SK-N-DZ (cell line): ENCODE results near the gene PAQR9. TPM values are rescaled to one million over a fixed set of nuclear protein-coding genes. Genes with fewer than 3 reads are reported as not detected.
A peak's percentile ranks its signal among the peaks of the same experiment; 100 is the strongest.
"Not testable (repeated sequence)": the region's sequence is repeated elsewhere in the genome, so short reads cannot be mapped to it uniquely, and the experiment has no call there.

Source experiments
- DNase-seq: peaks from one replicate; pipeline ENCODE4 v3.0.0-alpha.2; 2015; ENCODE audit warnings: low spot score
- polyA plus RNA-seq, 2 experiments: library from polyadenylated mRNA; depleted of rRNA; stranded (reverse); fragments of >200 nt; gene quantifications; 2 replicates each; pipeline ENCODE4 v1.2.3, GENCODE V29; 2014

Gene PAQR9, protein sequence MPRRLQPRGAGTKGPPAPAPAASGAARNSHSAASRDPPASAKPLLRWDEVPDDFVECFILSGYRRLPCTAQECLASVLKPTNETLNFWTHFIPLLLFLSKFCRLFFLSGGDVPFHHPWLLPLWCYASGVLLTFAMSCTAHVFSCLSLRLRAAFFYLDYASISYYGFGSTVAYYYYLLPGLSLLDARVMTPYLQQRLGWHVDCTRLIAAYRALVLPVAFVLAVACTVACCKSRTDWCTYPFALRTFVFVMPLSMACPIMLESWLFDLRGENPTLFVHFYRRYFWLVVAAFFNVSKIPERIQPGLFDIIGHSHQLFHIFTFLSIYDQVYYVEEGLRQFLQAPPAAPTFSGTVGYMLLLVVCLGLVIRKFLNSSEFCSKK
- not detected in 2 replicates for polyA plus RNA-seq (2014; cell fraction: cytosol; rRNA removed)
- polyA plus RNA-seq (2014; cell fraction: nucleus; rRNA removed) = 0.24 TPM in 1 of 2 replicates, not detected in the other

DNA sequence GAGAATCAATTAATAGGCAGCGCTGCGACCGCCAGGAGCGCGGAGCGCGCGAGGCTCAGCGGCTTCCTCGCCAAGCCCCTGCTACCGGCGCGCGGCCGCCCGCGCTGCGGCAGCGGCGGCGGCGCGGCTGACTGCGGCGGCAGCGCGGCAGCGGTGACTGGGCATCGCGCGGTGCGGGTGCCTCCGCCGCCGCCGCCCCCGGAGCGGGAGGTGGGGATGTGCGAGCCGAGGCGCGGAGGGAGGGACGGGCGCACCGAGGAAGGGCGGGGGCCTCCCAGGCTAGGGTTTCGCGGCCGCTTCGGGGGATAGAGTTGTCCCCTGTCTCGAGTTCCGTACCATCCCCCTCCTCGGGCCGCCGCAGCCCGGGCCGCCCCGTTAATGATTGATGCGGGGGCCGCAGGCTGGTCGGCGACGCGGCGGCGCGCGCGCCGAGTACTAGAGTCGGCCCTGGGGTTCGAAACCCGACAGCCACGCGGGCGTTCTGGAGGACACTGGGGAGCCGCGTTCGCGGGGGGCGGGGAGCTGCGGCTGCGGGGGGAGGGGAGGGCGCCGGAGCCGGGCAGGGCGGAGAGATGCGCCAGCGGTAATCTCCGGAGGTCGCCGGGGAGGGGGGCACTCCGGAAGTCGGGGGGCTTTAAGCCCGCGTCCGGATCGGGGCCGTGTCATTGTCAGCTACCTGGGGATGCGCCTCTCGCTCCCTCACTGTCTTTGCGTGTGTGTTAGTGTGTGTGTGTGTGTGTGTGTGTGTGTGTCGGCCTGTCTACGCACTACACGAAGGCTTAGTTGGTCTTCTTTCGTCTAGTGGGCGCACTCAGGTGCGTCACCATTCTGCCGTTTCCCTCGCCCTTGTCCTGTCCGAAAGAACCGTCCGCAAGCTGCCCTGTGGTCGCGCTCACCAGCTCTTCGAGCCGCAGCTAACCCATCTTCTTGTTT lies at the start of gene PAQR9:
Gene PAQR9 (minus strand): TSS at position 159 of the 933 bp plus-strand sequence. CDS start 338 bp downstream, outside the sequence.
- no peak for DNase-seq

DNA sequence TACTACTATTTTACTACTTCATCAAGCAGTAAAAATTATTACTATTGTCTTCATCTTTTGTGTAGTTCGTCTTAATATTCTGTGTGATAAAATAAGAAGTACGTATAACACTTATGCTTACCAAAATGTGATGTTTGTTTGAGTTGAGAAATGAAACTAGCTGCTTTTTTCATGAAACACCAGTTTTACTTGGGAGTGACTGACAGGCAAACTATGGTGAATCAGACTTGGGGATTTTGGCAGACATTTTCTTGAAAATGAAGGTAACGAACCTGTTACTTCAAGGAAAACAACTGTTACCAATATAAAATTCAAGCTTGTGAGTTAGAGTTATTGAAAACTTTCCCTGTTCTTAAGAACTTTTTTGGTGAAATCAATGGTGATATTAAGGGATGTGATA lies 48.2 kb upstream of the PAQR9 start:
- no peak for DNase-seq

DNA sequence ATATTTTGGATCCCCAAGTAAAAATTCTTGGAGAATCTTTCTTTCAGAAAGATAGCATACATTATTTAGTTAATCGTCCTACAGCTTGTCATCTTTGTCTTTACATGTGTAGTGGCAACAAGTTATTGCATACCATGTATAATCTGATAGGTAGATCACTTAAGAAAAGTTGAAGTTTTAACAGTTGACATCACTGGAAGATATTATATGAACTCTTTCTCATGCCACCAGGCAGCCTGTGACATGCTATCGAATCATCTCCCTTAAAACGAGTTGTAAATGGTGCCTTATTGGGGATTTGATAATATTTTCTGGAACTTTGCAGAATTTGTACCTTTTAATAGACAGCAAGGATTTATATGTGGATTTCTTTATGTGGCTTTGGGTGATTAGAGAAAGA lies 46.5 kb upstream of the PAQR9 start:
- no peak for DNase-seq

DNA sequence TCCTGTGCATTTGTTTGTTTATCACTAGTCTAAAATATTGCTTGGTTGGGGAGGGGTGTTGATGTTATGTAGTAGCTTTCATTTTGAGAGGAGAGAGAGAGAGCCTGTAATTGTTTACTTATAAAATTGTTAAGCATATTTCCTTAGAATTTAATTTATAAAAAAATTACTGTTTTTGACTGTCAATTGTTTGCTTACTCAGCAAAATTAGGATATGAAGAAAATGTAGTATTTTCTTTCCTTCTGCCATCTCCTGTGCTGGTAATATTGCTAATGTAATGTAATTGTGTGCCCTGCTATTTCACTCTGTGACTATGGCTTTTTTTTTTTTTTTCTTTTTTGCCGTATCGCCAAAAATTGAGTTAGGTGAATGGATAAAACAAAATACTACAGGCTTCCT lies 41.3 kb upstream of the PAQR9 start:
- no peak for DNase-seq

DNA sequence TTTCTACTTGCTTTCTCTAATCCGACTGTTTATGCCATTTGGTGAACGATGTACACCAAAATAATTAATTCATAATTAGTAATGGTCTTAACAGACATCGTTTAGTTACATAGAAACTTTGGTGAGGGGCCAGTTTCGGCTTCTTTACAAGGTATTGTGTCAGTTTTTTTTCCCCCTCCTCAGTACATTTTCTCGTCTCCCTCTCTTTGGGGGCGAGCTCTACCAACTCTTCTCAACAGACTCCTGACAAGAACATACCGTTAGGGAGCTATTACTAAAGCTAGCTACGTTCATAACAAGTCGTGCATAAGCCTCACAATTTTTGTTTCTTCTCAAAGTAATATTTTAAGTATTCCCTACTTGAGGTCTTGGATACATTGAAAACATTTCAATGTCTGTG lies 39.3 kb upstream of the PAQR9 start:
- DNase-seq = no peak

DNA sequence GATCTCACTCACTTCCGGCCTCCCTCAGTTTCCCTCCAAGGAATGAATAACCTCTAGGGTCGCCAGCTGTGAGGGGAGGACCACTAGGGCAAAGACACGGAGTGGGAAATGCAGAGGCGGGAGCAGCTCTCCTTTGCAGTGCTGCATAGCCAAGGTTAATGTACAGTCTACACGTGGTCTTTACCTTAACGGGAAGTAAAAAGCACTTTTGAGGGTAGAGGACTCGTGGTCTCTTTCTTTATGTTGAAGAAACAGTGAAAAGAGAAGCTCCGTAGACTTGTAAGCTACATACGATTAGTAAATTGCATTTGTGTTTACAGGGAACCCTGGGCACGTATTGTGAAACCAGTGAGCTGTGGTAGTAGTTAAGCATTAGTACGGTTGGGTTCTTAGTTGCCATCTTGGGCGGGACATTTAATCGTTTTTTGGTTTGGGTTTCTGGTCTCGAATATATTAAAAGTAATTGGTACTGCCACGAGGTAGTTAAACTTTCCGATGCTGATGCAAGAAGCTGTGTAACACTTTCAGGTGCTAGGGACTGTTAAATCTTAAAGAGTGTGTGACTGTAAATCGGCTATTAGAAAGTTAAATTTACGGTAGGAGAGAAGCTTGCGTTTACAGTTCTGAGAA lies 38.7 kb upstream of the PAQR9 start:
- DNase-seq = peak; percentile 40

DNA sequence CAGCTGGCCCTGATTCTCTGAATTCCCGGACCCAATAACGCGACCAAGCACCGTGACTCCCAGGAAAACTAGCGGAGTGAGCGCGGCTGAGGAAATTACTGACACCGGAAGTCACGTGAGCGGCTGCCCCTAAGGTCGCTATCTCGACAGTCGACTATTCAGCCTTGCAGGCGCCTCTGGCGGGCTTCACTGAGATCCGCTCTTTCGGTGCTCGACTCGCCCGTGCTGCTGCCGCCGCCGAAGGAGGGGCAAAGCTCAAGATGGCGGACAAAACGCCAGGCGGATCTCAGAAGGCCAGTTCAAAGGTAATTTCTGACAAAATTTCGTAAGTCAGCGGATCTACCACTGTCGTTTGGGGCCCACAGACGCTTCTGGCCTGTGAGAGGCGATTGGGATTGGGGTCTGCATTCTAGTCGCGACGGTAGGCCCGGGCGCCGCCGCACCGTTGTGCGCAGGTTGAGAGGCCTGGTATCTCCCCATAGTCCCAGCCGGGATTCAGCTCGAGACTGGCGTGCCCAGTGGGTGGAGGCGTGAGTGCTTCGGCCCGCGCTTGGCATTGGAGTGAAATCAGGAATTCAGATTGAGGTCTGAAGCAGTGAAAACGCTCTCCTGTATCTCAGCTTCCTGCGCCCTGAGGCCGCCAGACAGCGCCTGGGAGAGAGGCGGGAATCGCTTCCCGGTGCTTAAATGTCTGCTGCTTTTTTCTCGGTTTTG lies 38.1 kb upstream of the PAQR9 start, which contains the start of gene U2SURP:
Gene U2SURP (plus strand): TSS at position 202 of the 714 bp plus-strand sequence. CDS start 59 bp downstream, at position 261.
- peak; percentile 98 for DNase-seq

DNA sequence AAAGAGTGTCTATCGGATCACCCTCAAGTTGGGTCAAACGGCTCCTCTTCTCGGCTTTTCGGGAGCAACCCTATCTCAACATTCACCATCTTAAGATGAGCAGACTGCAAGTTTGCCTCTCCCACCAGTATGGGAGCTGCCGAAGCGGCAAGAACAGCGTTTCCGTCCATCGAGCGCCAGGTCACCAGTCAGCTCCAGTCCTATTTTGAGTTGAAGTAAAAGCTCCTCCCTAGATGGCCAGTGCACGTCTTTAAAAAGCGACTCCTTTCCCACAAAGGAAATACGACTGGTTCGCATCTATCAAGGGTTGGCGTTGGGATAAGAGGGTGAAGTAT lies 37.5 kb upstream of the PAQR9 start:
- no peak for DNase-seq

DNA sequence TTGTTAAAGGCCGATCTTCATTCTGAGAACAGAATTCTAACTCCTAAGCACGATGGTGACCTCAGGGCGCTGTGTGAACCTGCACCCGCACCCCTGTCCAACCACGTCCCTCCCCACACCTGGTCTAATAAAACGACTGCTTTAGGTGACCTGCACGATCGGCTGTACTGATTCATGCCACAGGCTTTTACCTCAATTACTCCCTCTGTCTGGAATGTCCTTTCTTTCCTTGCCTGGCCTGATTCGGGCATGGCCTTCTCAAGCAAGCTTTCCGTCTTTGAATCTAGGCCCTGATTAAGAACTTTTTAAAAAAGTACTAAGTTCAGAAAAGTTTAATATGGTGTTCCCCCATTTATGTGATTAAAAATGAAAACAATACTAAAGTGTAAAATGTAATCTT lies 37.1 kb upstream of the PAQR9 start:
- DNase-seq = no peak

DNA sequence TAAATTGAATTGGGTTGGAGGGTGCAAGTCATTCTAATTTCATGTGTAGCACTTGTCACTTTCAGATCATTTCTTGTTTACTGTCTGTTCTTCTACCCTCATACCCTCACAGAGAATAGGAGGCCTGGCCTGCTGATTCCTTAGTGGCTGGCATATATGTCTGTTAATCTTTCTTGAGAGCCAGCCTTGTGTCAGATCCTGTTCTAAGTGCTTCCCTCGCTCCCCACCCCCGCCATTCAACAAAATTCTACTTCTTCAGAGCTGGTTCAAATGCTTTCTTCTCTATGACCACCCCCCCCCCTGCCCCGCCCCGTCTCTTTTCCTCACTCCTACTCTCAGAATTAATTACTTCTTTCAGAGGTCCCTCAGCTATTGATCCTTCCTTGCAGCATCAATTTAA lies 36.4 kb upstream of the PAQR9 start:
- DNase-seq = no peak

DNA sequence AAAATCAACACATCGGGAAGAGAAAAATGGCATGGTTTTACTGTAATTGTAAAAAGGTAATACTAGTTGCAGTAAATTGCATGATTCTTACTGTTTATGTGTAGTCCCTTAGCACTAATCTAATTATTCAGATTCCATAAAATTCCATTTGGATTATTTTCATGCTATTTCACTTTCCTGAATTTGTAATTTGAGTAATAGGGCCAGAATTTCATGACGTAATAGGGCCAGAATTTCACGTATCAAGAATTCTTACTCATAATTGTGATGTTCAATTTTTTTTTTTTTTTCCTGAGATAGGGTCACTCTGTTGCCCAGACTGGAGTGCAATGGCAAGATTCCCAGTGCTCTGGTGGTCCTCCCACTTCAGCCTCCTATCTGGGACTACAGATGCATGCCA lies 35.0 kb upstream of the PAQR9 start:
- DNase-seq = no peak

DNA sequence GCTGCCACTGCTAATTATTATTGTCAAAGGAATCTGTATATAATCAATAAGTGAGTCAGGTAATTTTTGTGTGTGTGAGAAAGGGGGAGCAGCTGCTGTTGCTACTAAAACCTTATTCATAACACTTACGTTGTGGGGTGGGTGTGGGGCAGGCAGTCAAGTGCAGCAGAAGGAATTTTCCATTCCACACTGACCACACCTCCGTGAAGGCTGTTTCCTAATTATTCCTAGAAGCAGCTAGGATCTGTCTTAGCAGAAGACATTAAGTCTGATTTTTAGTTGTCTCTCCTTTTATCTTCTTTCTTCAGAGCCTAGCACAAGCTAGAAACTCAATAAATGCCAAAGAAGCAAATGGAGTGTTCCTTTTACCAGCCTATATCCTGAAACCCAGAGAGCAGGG lies 33.9 kb upstream of the PAQR9 start:
- no peak for DNase-seq

DNA sequence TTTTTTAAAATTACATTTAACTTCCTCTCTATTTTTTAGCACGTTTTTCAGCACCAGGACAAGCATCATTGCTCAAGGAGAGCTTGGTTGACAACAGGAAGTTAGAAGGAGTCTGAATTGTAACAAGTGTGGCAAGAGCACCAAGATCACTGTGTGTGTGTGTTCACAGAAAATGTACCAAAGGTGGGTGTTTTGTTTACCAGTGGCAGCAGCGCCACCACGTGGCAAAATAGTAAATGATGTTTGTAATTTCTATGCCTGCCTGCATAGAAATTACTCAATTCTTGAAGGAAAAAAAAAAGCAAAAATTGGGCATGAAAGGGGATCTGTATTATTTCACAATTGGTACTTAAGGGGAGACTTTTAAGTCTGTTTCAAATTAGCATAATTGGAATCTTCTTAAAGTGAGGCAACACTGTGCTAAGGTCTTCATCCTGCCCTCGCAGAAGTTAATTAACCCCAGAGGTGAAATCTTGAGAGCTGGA lies 30.5 kb upstream of the PAQR9 start:
- DNase-seq = peak; percentile 67

DNA sequence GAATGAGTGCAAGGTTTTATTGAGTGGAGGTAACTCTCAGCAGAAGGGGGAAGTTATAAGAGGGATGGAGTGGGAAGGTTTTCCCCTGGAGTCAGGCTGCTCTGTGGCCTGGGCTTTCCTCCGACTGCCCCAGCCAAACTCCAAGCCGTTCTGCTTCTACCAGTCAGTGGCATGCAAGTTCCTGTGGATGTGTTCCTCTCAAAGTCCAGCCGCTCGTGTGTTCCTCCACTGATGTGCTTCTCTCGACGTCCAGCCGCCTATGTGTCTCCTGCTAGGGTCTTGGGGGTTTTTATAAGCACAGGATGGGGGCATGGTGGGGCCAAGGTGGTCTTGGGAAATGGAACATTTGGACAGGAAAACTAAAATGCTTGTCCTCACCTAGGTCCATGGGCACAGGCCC lies 28.8 kb upstream of the PAQR9 start:
- DNase-seq = no peak

DNA sequence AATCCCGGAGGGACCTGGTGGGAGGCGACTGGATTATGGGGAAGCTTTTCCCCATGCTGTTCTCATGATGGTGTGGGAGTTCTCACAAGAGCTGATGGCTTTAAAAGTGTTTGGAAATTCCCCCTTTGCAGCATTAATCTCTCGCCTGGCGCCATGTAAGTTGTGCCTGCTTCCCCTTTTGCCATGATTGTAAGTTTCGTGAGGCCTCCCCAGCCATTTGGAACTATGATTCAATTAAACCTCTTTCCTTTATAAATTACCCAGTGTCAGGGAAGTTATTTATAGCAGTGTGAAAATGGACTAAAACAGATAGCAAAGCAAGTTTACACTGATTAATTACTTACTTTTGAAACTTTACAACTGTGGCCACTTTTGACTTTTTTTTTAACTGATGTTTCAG lies 27.2 kb upstream of the PAQR9 start:
- DNase-seq = no peak

DNA sequence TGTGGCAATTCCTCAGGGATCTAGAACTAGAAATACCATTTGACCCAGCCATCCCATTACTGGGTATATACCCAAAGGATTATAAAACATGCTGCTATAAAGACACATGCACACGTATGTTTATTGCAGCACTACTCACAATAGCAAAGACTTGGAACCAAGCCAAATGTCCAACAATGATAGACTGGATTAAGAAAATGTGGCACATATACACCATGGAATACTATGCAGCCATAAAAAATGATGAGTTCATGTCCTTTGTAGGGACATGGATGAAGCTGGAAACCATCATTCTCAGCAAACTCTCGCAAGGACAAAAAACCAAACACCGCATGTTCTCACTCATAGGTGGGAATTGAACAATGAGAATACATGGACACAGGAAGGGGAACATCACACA lies 25.4 kb upstream of the PAQR9 start:
- DNase-seq = not testable (repeated sequence)

DNA sequence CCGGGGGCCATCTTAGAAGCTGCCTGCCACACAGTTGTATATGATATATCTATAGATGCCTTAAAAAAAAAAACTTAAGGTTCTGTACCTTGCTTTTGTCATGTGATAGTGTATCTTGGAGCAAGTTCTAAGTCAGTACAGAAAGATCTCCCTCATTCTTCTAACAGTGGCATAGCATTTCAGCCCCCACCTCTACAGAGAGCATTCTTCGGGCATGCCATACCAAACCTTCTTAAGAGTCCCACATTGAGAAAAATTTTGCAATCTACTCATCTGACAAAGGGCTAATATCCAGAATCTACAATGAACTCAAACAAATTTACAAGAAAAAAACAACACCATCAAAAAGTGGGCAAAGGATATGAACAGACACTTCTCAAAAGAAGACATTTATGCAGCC lies 24.7 kb upstream of the PAQR9 start:
- not testable (repeated sequence) for DNase-seq

DNA sequence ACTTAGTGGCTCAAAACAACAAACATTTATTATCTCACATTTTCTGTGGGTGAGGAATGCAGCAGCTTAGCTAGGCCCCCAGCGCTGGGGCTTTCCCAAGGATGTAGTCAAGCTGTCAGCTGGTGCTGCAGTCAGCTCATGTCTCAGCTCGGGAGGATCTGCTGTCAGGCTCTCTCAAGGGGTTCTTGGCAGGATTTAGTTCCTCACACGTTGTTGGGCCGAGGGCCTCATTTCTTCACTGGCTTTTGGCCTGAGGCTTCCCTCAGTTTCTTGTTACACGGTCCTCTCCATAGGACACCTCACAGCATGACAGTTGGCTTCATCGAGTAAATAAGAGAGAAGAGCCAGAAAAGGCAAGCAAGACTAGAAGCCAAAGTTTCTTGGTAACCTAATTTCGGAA lies 24.2 kb upstream of the PAQR9 start:
- DNase-seq = no peak

DNA sequence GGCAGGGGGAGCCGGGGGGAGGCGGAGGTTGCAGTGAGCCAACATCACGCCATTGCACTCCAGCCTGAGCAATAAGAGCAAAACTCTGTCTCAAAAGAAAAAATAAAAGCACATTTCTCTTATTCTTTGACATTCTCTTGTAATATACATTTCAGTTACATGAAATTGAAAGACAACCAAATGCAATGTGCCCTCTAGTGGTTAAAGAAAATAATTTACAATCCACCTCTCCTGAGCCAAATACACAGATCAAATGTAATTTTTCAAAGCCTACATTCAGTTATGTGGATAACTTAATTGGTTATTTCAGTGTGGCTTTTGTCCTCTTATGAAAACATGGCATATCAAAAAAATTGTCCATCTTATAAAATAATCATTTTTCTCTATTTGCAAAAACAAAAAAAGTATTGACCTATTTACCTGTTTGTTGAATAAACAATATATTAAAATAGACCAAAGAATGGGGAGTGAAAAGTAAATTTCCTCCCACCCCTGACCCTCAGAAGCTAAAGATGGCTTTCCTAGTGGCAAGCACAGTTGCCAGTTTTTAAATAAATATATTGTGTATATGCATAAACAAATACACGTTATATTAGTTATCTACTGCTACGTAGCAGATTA lies 23.7 kb upstream of the PAQR9 start:
- DNase-seq = peak; percentile 36

DNA sequence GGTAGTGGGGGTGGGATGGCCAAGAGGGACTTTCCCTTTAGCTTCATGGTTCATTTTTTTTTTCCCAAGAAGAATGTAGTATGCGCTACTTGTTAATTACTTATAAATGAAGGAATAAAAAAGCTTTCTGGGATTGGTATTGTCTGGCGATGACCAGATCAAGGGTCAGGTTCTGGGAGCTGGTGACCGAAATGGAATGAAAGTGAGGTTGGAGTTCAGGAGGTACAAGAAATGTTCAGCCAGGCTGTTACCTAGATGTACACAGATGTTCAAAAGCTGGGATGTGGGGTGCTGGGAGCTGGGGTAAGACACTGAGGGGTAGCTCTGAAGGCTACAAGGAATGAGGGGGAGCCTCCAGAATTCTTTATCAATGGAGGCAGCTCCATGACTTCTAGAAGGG lies 20.8 kb upstream of the PAQR9 start:
- DNase-seq = no peak

DNA sequence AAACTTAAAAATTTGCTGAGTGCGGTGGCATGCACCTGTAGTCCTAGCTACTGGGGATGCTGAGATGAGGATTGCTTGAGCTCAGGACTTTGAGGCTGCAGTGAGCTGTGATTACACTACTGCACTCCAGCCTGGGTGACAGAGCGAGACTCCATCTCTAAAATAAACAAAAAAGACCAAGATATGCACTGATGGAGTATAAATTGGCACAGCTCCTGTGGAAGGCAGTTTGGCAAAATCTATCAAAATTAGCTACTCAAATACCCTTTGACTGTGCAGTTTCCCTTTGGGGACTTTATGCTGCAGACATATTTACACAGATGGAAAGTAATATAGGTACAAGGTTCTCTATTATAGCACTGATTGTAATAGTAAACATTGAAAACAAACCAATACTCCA lies 19.8 kb upstream of the PAQR9 start:
- DNase-seq = no peak
